GM12878 (cell line): ENCODE results near the gene RGS12.

Experiments
- CHD4 ChIP-seq: fragments of 200-600 bp; sonication (generic); IDR thresholded peaks from 2 replicates; pipeline ENCODE4 v1.6.1; 2016; ENCODE audit warnings: mild to moderate bottlenecking
- CREB1 ChIP-seq: IDR thresholded peaks from 2 replicates; pipeline ENCODE4 v1.6.1; 2012; ENCODE audit warnings: low read depth, mild to moderate bottlenecking, inconsistent platforms
- DPF2 ChIP-seq: fragments of 450-650 bp; IDR thresholded peaks from 2 replicates; pipeline ENCODE4 v1.6.1; 2017; ENCODE audit warnings: mild to moderate bottlenecking
- EZH2 ChIP-seq: IDR thresholded peaks from 2 replicates; pipeline ENCODE4 v1.6.1; 2012; ENCODE audit warnings: low read depth, mild to moderate bottlenecking, control low read depth, inconsistent platforms, low read length, borderline replicate concordance; ENCODE audit not compliant: control insufficient read depth
- IKZF2 ChIP-seq, 2 experiments: fragments of 450-650 bp; IDR thresholded peaks; 2 replicates each; pipeline ENCODE4 v1.6.1; 2017; ENCODE audit warnings: mild to moderate bottlenecking in 2 of 2, moderate library complexity in 2 of 2
- JUND ChIP-seq: IDR thresholded peaks from 2 replicates; pipeline ENCODE4 v1.6.1; 2012; ENCODE audit warnings: low read depth, mild to moderate bottlenecking, low read length, improper control_type of control experiment, moderate library complexity
- KAT2A ChIP-seq: conservative IDR thresholded peaks from 2 replicates; pipeline ENCODE4 v1.6.1; 2011; ENCODE audit warnings: low read depth, low read length; ENCODE audit not compliant: control insufficient read depth
- REST ChIP-seq: IDR thresholded peaks from 2 replicates; pipeline ENCODE4 v1.6.1; 2012; ENCODE audit warnings: mild to moderate bottlenecking, low read depth, low read length
- USF2 ChIP-seq: IDR thresholded peaks from 2 replicates; pipeline ENCODE4 v1.6.1; 2011; ENCODE audit warnings: low read depth, low read length, improper control_type of control experiment, borderline replicate concordance
- YY1 ChIP-seq: IDR thresholded peaks from 2 replicates; pipeline ENCODE4 v1.6.1; 2011; ENCODE audit warnings: low read depth, mild to moderate bottlenecking, low read length
- ZBTB4 ChIP-seq: fragments of 450-650 bp; formaldehyde crosslinking; IDR thresholded peaks from 2 replicates; pipeline ENCODE4 v1.4.0; 2022; ENCODE audit warnings: mild to moderate bottlenecking, moderate library complexity
- ZNF622 ChIP-seq: fragments of 450-650 bp; IDR thresholded peaks from 2 replicates; pipeline ENCODE4 v1.6.1; 2017; ENCODE audit warnings: mild to moderate bottlenecking, inconsistent platforms
- TF ChIP-seq, protein P1 (sequence below), 3 experiments: IDR thresholded peaks in 2 of 3; conservative IDR thresholded peaks in 1 of 3; 2 replicates each; pipeline ENCODE4 v1.5.1; 2011; ENCODE audit warnings: low read depth in 3 of 3, low read length in 3 of 3, mild to moderate bottlenecking in 3 of 3, control low read depth in 2 of 3, moderate library complexity in 2 of 3, inconsistent platforms in 1 of 3, mixed read lengths in 1 of 3; ENCODE audit not compliant: control insufficient read depth in 2 of 3, insufficient read depth in 1 of 3; ENCODE audit errors: extremely low read depth in 1 of 3

GRCh38 chr4:3338321-3338838 lies 45.6 kb downstream of the RGS12 start:
- no peak for TF ChIP-seq ZBTB4 (CRISPR knock-in tag)
- no peak for TF ChIP-seq EZH2
- TF ChIP-seq, protein P1, sequence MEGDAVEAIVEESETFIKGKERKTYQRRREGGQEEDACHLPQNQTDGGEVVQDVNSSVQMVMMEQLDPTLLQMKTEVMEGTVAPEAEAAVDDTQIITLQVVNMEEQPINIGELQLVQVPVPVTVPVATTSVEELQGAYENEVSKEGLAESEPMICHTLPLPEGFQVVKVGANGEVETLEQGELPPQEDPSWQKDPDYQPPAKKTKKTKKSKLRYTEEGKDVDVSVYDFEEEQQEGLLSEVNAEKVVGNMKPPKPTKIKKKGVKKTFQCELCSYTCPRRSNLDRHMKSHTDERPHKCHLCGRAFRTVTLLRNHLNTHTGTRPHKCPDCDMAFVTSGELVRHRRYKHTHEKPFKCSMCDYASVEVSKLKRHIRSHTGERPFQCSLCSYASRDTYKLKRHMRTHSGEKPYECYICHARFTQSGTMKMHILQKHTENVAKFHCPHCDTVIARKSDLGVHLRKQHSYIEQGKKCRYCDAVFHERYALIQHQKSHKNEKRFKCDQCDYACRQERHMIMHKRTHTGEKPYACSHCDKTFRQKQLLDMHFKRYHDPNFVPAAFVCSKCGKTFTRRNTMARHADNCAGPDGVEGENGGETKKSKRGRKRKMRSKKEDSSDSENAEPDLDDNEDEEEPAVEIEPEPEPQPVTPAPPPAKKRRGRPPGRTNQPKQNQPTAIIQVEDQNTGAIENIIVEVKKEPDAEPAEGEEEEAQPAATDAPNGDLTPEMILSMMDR (IDR thresholded peaks at IDR 0.05 in 2 of 3, conservative IDR thresholded peaks at IDR 0.05 in 1 of 3; ENCODE audit: control insufficient read depth in 2 of 3, extremely low read depth in 1 of 3, insufficient read depth in 1 of 3, low read depth in 3 of 3, low read length in 3 of 3): no peak
- TF ChIP-seq USF2: no peak
- TF ChIP-seq ZNF622: no peak
- TF ChIP-seq REST: no peak
- TF ChIP-seq DPF2: no peak
- no peak for TF ChIP-seq CHD4
- TF ChIP-seq IKZF2 (IDR thresholded peaks at IDR 0.05): no peak
- TF ChIP-seq JUND: no peak
- TF ChIP-seq CREB1: no peak
- no peak for TF ChIP-seq YY1
- no peak for TF ChIP-seq KAT2A
